Nephron progenitor cell (in vitro differentiated cells): ENCODE measurements around the gene URAD.
A peak's percentile ranks its signal among the peaks of the same experiment; 100 is the strongest.

ENCODE experiments used
- DNase-seq: peaks from one replicate; pipeline ENCODE4 v3.0.0; 2021
- H3K27ac Mint-ChIP-seq: 2 replicates; pipeline ENCODE4 v1.8.0; 2021; ENCODE audit warnings: mild to moderate bottlenecking, moderate library complexity, mixed read lengths
- H3K27me3 Mint-ChIP-seq: 2 replicates; pipeline ENCODE4 v1.8.0; 2021; ENCODE audit warnings: mild to moderate bottlenecking, low read depth, mixed read lengths; ENCODE audit not compliant: poor library complexity
- H3K36me3 Mint-ChIP-seq: 2 replicates; pipeline ENCODE4 v1.8.0; 2021; ENCODE audit warnings: low read depth, mixed read lengths
- H3K4me1 Mint-ChIP-seq: 2 replicates; pipeline ENCODE4 v1.8.0; 2021; ENCODE audit warnings: mixed read lengths
- H3K4me3 Mint-ChIP-seq: 2 replicates; pipeline ENCODE4 v1.8.0; 2021; ENCODE audit warnings: mild to moderate bottlenecking, moderate library complexity, mixed read lengths
- H3K9me3 Mint-ChIP-seq: 2 replicates; pipeline ENCODE4 v1.8.0; 2021; ENCODE audit warnings: mild to moderate bottlenecking, moderate library complexity, mixed read lengths
- CTCF ChIP-seq: fragments of 200-600 bp; sonication (generic); IDR thresholded peaks from 2 replicates; pipeline ENCODE4 v1.5.0; 2021; ENCODE audit warnings: antibody characterized with exemption

The URAD gene

DNA sequence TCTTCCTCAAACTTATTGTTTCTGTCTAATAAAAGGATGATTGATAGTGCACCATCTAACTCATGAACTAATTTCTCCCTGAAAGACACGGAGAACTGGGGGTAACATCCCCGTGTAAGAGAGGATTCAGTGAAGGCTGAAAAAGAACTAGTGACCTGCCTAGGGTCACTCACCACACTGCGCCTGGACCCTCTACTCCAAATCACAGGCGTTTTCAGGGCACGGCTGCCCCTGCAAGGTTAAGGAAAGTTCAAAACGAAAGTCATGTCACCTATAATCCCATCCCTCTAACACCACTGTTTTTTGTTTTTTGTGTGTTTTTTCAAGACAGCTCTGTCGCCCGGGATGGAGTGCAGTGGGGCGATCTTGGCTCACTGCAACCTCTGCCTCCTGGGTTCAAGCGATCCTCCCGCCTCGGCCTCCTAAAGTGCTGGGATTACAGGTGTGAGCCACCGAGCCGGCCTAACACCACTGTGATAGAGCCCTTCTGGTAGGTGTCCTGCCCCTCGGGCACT, 8.7 kb downstream of the URAD start:
- Mint-ChIP-seq H3K27me3 (peaks cover 58% of the 10 kb centered on the region), H3K4me3 (peak overlapping the region; percentile 87), H3K9me3 (no peaks in the 10 kb centered on the region), H3K36me3 (no peaks in the 10 kb centered on the region), H3K27ac (no peak overlapping the region), H3K4me1 (peaks cover 56% of the 10 kb centered on the region)
- no peak for TF ChIP-seq CTCF
- no peak for DNase-seq

DNA sequence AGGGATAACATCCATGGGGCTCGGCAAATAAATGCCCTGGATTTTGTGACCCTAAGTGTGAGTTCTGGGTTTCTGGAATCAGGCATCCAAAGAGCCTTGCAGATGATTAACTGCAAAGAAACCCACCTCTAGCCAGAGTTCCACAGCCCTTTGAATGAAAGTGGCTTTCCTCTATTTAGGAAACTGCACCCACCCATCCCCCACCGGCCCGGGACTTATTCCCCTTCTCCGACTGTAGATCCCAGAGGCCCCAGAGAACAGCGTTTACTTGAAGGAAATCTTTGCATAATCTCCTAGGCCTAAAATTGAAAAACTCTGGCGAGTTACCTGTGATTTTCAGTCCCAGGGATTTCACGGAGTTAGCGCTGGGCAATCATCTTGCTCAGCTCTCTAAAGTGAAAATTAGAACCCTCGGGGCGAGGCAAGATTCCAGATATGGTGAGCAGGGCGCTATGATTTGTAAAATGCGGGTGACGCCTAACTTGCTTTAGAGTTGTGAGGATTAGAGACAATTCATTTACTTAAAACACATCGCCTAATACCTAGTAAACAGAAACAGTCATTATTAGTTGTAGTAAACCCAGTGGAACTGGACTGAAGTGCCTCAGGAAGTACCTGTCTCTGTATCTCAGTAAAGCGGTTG, 9.4 kb downstream of the URAD start:
- peak overlapping the region; percentile 87 for H3K4me3 Mint-ChIP-seq
- no peak for DNase-seq
- H3K27me3 Mint-ChIP-seq = peaks cover 58% of the 10 kb centered on the region

GRCh38 chr13:27978301-27978968, 10.1 kb downstream of the URAD start:
- peak; percentile 69 for DNase-seq
- Mint-ChIP-seq H3K4me1 (peaks cover 70% of the 10 kb centered on the region), H3K36me3 (no peaks in the 10 kb centered on the region), H3K27me3 (peaks cover 58% of the 10 kb centered on the region), H3K27ac (peak overlapping the region; percentile 91), H3K4me3 (peak overlapping the region; percentile 92), H3K9me3 (no peaks in the 10 kb centered on the region)
- TF ChIP-seq CTCF = no peak

More for the DNA sequence above, 9.4 kb downstream of the URAD start:
- H3K4me1 Mint-ChIP-seq = peaks cover 63% of the 10 kb centered on the region
- no peaks in the 10 kb centered on the region for H3K36me3 Mint-ChIP-seq
- TF ChIP-seq CTCF = no peak
- H3K9me3 Mint-ChIP-seq = no peaks in the 10 kb centered on the region
- peak overlapping the region; percentile 91 for H3K27ac Mint-ChIP-seq

DNA sequence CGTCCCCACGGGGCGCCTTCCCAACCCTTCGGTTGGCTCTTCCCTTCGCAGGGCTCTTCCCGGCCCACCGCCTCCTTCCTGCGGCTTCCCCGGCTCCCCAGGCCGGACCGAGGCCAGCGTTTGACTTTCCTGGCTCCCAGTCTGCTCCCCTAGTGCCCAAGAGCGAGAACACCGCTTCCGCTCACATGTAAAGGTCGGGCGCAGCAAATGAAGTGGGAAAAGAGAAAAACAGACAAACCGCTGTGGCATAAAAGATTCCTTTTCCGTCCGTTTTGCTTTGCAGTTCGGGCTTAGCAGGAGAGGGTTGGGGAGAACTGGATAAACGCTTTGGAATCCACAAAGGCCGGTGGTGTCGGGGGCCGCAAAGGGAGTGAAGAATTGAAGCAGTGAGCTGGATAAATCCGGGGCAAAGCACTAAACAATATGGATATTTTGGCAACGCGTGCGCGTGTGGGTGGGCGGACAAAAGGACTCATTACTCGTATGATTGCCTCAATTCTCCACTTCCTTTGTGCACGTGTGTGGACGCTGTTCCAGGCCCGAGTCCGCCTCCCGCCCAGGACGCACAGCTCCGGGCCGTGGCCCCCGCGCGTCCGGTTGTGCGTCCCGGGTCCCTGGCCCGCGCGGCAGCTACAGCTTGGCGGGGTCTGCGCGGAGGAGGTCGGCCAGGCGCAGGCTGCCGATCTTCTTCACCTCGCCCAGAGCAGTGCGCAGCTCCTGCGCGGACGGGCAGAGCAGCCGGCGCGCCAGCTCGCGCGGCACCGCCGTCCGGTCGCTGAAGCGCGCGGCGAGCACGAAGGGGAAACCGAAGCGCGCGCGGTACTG, 10.8 kb downstream of the URAD start:
- peaks cover 77% of the 10 kb centered on the region for H3K4me1 Mint-ChIP-seq
- no peaks in the 10 kb centered on the region for H3K36me3 Mint-ChIP-seq
- peak overlapping the region; percentile 61 for H3K27ac Mint-ChIP-seq
- peak; percentile 63 for DNase-seq
- TF ChIP-seq CTCF = no peak
- H3K9me3 Mint-ChIP-seq = no peaks in the 10 kb centered on the region
- peaks cover 51% of the 10 kb centered on the region for H3K27me3 Mint-ChIP-seq
- peak overlapping the region; percentile 92 for H3K4me3 Mint-ChIP-seq

- Mint-ChIP-seq H3K4me1 (peaks cover 89% of the 10 kb centered on the region), H3K27ac (peak overlapping the region; percentile 92), H3K36me3 (no peaks in the 10 kb centered on the region), H3K27me3 (peaks cover 41% of the 10 kb centered on the region), H3K4me3 (peak overlapping the region; percentile 92), H3K9me3 (no peaks in the 10 kb centered on the region)
- DNase-seq = no peak
- no peak for TF ChIP-seq CTCF
Measured at GRCh38 chr13:27976362-27977091, 12.0 kb downstream of the URAD start.
